ENCODE data around the gene CSNK2A2.

Gene CSNK2A2

GRCh38 chr16:58197314-58198012 is 443 bp downstream of the CSNK2A2 start:
- DNase-seq: no peak

GRCh38 chr16:58196898-58197313 is 1.0 kb downstream of the CSNK2A2 start:
- DNase-seq: no peak

- no peak for DNase-seq
Measured at GRCh38 chr16:58195771-58196170, 2.1 kb downstream of the CSNK2A2 start.

GRCh38 chr16:58195344-58195743 is 2.6 kb downstream of the CSNK2A2 start:
- DNase-seq: no peak

GRCh38 chr16:58194790-58195189 is 3.1 kb downstream of the CSNK2A2 start:
- no peak for DNase-seq

GRCh38 chr16:58187665-58188421 is 10.1 kb downstream of the CSNK2A2 start:
- no peak for DNase-seq

GRCh38 chr16:58187092-58187491 is 10.8 kb downstream of the CSNK2A2 start:
- DNase-seq: no peak

GRCh38 chr16:58186176-58186944 is 11.5 kb downstream of the CSNK2A2 start:
- no peak for DNase-seq

- DNase-seq: peak; percentile 9
Measured at GRCh38 chr16:58177353-58177710, 20.6 kb downstream of the CSNK2A2 start.

- peak; percentile 5 for DNase-seq
Measured at GRCh38 chr16:58176608-58177352, 21.1 kb downstream of the CSNK2A2 start.

- no peak for DNase-seq
Measured at GRCh38 chr16:58170223-58170622, 27.7 kb downstream of the CSNK2A2 start.

GRCh38 chr16:58160855-58161254 is 37.1 kb downstream of the CSNK2A2 start:
- DNase-seq: no peak

- no peak for DNase-seq
Measured at GRCh38 chr16:58158725-58159124, 39.2 kb downstream of the CSNK2A2 start.

- no peak for DNase-seq
Measured at GRCh38 chr16:58157951-58158540, 39.9 kb downstream of the CSNK2A2 start.

- no peak for DNase-seq
Measured at GRCh38 chr16:58157239-58157638, 40.7 kb downstream of the CSNK2A2 start.

- DNase-seq: no peak
Measured at GRCh38 chr16:58155839-58156238, 42.1 kb downstream of the CSNK2A2 start.

GRCh38 chr16:58154345-58154744 is 43.6 kb downstream of the CSNK2A2 start:
- DNase-seq: no peak

- DNase-seq: no peak
Measured at GRCh38 chr16:58152246-58152868, 45.5 kb downstream of the CSNK2A2 start.

GRCh38 chr16:58148526-58148925 is 49.4 kb downstream of the CSNK2A2 start:
- DNase-seq: no peak

- DNase-seq: no peak
Measured at GRCh38 chr16:58148099-58148498, 49.8 kb downstream of the CSNK2A2 start.

GRCh38 chr16:58138852-58139251 is 59.1 kb downstream of the CSNK2A2 start:
- DNase-seq: no peak

- DNase-seq: no peak
Measured at GRCh38 chr16:58137581-58137980, 60.3 kb downstream of the CSNK2A2 start.
